ENCODE data around the gene WLS. TPM values are rescaled to one million over a fixed set of nuclear protein-coding genes. Genes with fewer than 3 reads are reported as not detected.
"Not testable (repeated sequence)": the region's sequence is repeated elsewhere in the genome, so short reads cannot be mapped to it uniquely, and the experiment has no call there.

Gene WLS
- total RNA-seq, 1 donor from 2014 or later, result 99.6 TPM

GRCh38 chr1:68173283-68173935 lies 58.9 kb downstream of the WLS start:
- Mint-ChIP-seq H3K27ac (ENCODE audit: unreplicated experiment) (peak overlapping the region; percentile 58), H3K4me1 (ENCODE audit: unreplicated experiment) (peaks cover 29% of the 10 kb centered on the region), H3K27me3 (ENCODE audit: unreplicated experiment) (peaks cover 7% of the 10 kb centered on the region), H3K4me3 (ENCODE audit: unreplicated experiment) (no peak overlapping the region), H3K36me3 (ENCODE audit: low read depth, unreplicated experiment) (no peaks in the 10 kb centered on the region), H3K9me3 (ENCODE audit: unreplicated experiment) (no peaks in the 10 kb centered on the region)
- no peak for DNase-seq (ENCODE audit: low spot score)
- TF ChIP-seq CTCF (IDR thresholded peaks at IDR 0.05; ENCODE audit: unreplicated experiment), result no peak

GRCh38 chr1:68171795-68172194 lies 60.5 kb downstream of the WLS start:
- H3K27me3 Mint-ChIP-seq (ENCODE audit: unreplicated experiment); H3K36me3 Mint-ChIP-seq (ENCODE audit: low read depth, unreplicated experiment); H3K4me3 Mint-ChIP-seq (ENCODE audit: unreplicated experiment); DNase-seq (ENCODE audit: low spot score); H3K27ac Mint-ChIP-seq (ENCODE audit: unreplicated experiment); H3K9me3 Mint-ChIP-seq (ENCODE audit: unreplicated experiment): not testable (repeated sequence)
- H3K4me1 Mint-ChIP-seq (ENCODE audit: unreplicated experiment), result peaks cover 26% of the 10 kb centered on the region

GRCh38 chr1:68168545-68169171 lies 63.7 kb downstream of the WLS start:
- Mint-ChIP-seq H3K36me3 (ENCODE audit: low read depth, unreplicated experiment) (no peaks in the 10 kb centered on the region), H3K27ac (ENCODE audit: unreplicated experiment) (no peak overlapping the region), H3K4me1 (ENCODE audit: unreplicated experiment) (peaks cover 12% of the 10 kb centered on the region), H3K9me3 (ENCODE audit: unreplicated experiment) (no peaks in the 10 kb centered on the region), H3K4me3 (ENCODE audit: unreplicated experiment) (no peak overlapping the region), H3K27me3 (ENCODE audit: unreplicated experiment) (peaks cover 7% of the 10 kb centered on the region)
- DNase-seq (ENCODE audit: low spot score), result no peak
- no peak for TF ChIP-seq CTCF (IDR thresholded peaks at IDR 0.05; ENCODE audit: unreplicated experiment)

GRCh38 chr1:68167211-68167610 lies 65.1 kb downstream of the WLS start:
- no peak overlapping the region for H3K4me3 Mint-ChIP-seq (ENCODE audit: unreplicated experiment)
- H3K36me3 Mint-ChIP-seq (ENCODE audit: low read depth, unreplicated experiment), result no peaks in the 10 kb centered on the region
- H3K27ac Mint-ChIP-seq (ENCODE audit: unreplicated experiment), result no peak overlapping the region
- peaks cover 7% of the 10 kb centered on the region for H3K27me3 Mint-ChIP-seq (ENCODE audit: unreplicated experiment)
- DNase-seq (ENCODE audit: low spot score), result no peak
- no peak for TF ChIP-seq CTCF (IDR thresholded peaks at IDR 0.05; ENCODE audit: unreplicated experiment)
- no peaks in the 10 kb centered on the region for H3K4me1 Mint-ChIP-seq (ENCODE audit: unreplicated experiment)
- no peaks in the 10 kb centered on the region for H3K9me3 Mint-ChIP-seq (ENCODE audit: unreplicated experiment)

- Mint-ChIP-seq H3K9me3 (ENCODE audit: unreplicated experiment) (no peaks in the 10 kb centered on the region), H3K36me3 (ENCODE audit: low read depth, unreplicated experiment) (peaks cover 2% of the 10 kb centered on the region), H3K27ac (ENCODE audit: unreplicated experiment) (no peak overlapping the region), H3K4me3 (ENCODE audit: unreplicated experiment) (no peak overlapping the region), H3K27me3 (ENCODE audit: unreplicated experiment) (peaks cover 9% of the 10 kb centered on the region), H3K4me1 (ENCODE audit: unreplicated experiment) (no peaks in the 10 kb centered on the region)
- no peak for DNase-seq (ENCODE audit: low spot score)
- TF ChIP-seq CTCF (IDR thresholded peaks at IDR 0.05; ENCODE audit: unreplicated experiment), result no peak
Observed at GRCh38 chr1:68166348-68166747, 66.0 kb downstream of the WLS start.

All from endothelial cell (in vitro differentiated cells).